ENCODE measurements around the gene ABTB2.

Gene ABTB2

GRCh38 chr11:34269694-34270245 is 88.0 kb downstream of the ABTB2 start:
- no peak overlapping the region for H3K27ac ChIP-seq (ENCODE audit: low read depth, low read length)
- peaks cover 4 to 5% of the 10 kb centered on the region in 2 donors for H3K4me1 ChIP-seq (ENCODE audit: control insufficient read depth in 1 of 2, insufficient read depth in 2 of 2, low read length in 2 of 2)
- no peaks in the 10 kb centered on the region for H3K9me3 ChIP-seq (ENCODE audit: control insufficient read depth in 1 of 2, low read length in 2 of 2)
- H3K9ac ChIP-seq (ENCODE audit: low read depth in 1 of 2, low read length in 2 of 2), result no peak overlapping the region
- H3K27me3 ChIP-seq (ENCODE audit: control insufficient read depth in 1 of 2, insufficient read depth in 2 of 2, low read length in 2 of 2), result no peaks in the 10 kb centered on the region
- no peak overlapping the region for H3K4me3 ChIP-seq (ENCODE audit: low read depth in 1 of 2, low read length in 2 of 2)
- no peaks in the 10 kb centered on the region for H3K36me3 ChIP-seq (ENCODE audit: control insufficient read depth in 1 of 2, insufficient read depth in 2 of 2, low read length in 2 of 2)

GRCh38 chr11:34268906-34269430 is 88.8 kb downstream of the ABTB2 start:
- no peaks in the 10 kb centered on the region for H3K36me3 ChIP-seq (ENCODE audit: control insufficient read depth in 1 of 2, insufficient read depth in 2 of 2, low read length in 2 of 2)
- H3K4me3 ChIP-seq (ENCODE audit: low read depth in 1 of 2, low read length in 2 of 2), result no peak overlapping the region
- H3K27me3 ChIP-seq (ENCODE audit: control insufficient read depth in 1 of 2, insufficient read depth in 2 of 2, low read length in 2 of 2), result no peaks in the 10 kb centered on the region
- H3K27ac ChIP-seq (ENCODE audit: low read depth, low read length), result no peak overlapping the region
- no peaks in the 10 kb centered on the region for H3K9me3 ChIP-seq (ENCODE audit: control insufficient read depth in 1 of 2, low read length in 2 of 2)
- peaks cover 4 to 12% of the 10 kb centered on the region in 2 donors for H3K4me1 ChIP-seq (ENCODE audit: control insufficient read depth in 1 of 2, insufficient read depth in 2 of 2, low read length in 2 of 2)
- no peak overlapping the region for H3K9ac ChIP-seq (ENCODE audit: low read depth in 1 of 2, low read length in 2 of 2)

GRCh38 chr11:34267417-34267816 is 90.4 kb downstream of the ABTB2 start:
- H3K4me1 ChIP-seq (ENCODE audit: control insufficient read depth in 1 of 2, insufficient read depth in 2 of 2, low read length in 2 of 2), result peaks cover 14 to 27% of the 10 kb centered on the region in 2 donors
- H3K9ac ChIP-seq (ENCODE audit: low read depth in 1 of 2, low read length in 2 of 2), result no peak overlapping the region
- no peak overlapping the region for H3K4me3 ChIP-seq (ENCODE audit: low read depth in 1 of 2, low read length in 2 of 2)
- H3K27ac ChIP-seq (ENCODE audit: low read depth, low read length), result no peak overlapping the region
- H3K27me3 ChIP-seq (ENCODE audit: control insufficient read depth in 1 of 2, insufficient read depth in 2 of 2, low read length in 2 of 2), result no peaks in the 10 kb centered on the region
- H3K9me3 ChIP-seq (ENCODE audit: control insufficient read depth in 1 of 2, low read length in 2 of 2), result no peaks in the 10 kb centered on the region
- no peaks in the 10 kb centered on the region for H3K36me3 ChIP-seq (ENCODE audit: control insufficient read depth in 1 of 2, insufficient read depth in 2 of 2, low read length in 2 of 2)

GRCh38 chr11:34267013-34267412 is 90.8 kb downstream of the ABTB2 start:
- H3K36me3 ChIP-seq (ENCODE audit: control insufficient read depth in 1 of 2, insufficient read depth in 2 of 2, low read length in 2 of 2), result no peaks in the 10 kb centered on the region
- H3K9ac ChIP-seq (ENCODE audit: low read depth in 1 of 2, low read length in 2 of 2), result no peak overlapping the region
- peaks cover 14 to 29% of the 10 kb centered on the region in 2 donors for H3K4me1 ChIP-seq (ENCODE audit: control insufficient read depth in 1 of 2, insufficient read depth in 2 of 2, low read length in 2 of 2)
- no peak overlapping the region for H3K4me3 ChIP-seq (ENCODE audit: low read depth in 1 of 2, low read length in 2 of 2)
- H3K27me3 ChIP-seq (ENCODE audit: control insufficient read depth in 1 of 2, insufficient read depth in 2 of 2, low read length in 2 of 2), result no peaks in the 10 kb centered on the region
- no peaks in the 10 kb centered on the region for H3K9me3 ChIP-seq (ENCODE audit: control insufficient read depth in 1 of 2, low read length in 2 of 2)
- no peak overlapping the region for H3K27ac ChIP-seq (ENCODE audit: low read depth, low read length)

GRCh38 chr11:34266090-34266912 is 91.5 kb downstream of the ABTB2 start:
- no peak overlapping the region for H3K4me3 ChIP-seq (ENCODE audit: low read depth in 1 of 2, low read length in 2 of 2)
- no peak overlapping the region for H3K27ac ChIP-seq (ENCODE audit: low read depth, low read length)
- H3K9me3 ChIP-seq (ENCODE audit: control insufficient read depth in 1 of 2, low read length in 2 of 2), result no peaks in the 10 kb centered on the region
- no peak overlapping the region for H3K9ac ChIP-seq (ENCODE audit: low read depth in 1 of 2, low read length in 2 of 2)
- peaks cover 14 to 29% of the 10 kb centered on the region in 2 donors for H3K4me1 ChIP-seq (ENCODE audit: control insufficient read depth in 1 of 2, insufficient read depth in 2 of 2, low read length in 2 of 2)
- no peaks in the 10 kb centered on the region for H3K36me3 ChIP-seq (ENCODE audit: control insufficient read depth in 1 of 2, insufficient read depth in 2 of 2, low read length in 2 of 2)
- H3K27me3 ChIP-seq (ENCODE audit: control insufficient read depth in 1 of 2, insufficient read depth in 2 of 2, low read length in 2 of 2), result no peaks in the 10 kb centered on the region

- H3K4me3 ChIP-seq (ENCODE audit: low read depth in 1 of 2, low read length in 2 of 2), result no peak overlapping the region
- H3K27ac ChIP-seq (ENCODE audit: low read depth, low read length), result no peak overlapping the region
- H3K36me3 ChIP-seq (ENCODE audit: control insufficient read depth in 1 of 2, insufficient read depth in 2 of 2, low read length in 2 of 2), result no peaks in the 10 kb centered on the region
- H3K9ac ChIP-seq (ENCODE audit: low read depth in 1 of 2, low read length in 2 of 2), result no peak overlapping the region
- H3K27me3 ChIP-seq (ENCODE audit: control insufficient read depth in 1 of 2, insufficient read depth in 2 of 2, low read length in 2 of 2), result no peaks in the 10 kb centered on the region
- peaks cover 14 to 29% of the 10 kb centered on the region in 2 donors for H3K4me1 ChIP-seq (ENCODE audit: control insufficient read depth in 1 of 2, insufficient read depth in 2 of 2, low read length in 2 of 2)
- no peaks in the 10 kb centered on the region for H3K9me3 ChIP-seq (ENCODE audit: control insufficient read depth in 1 of 2, low read length in 2 of 2)
Observed at GRCh38 chr11:34264303-34265110, 93.3 kb downstream of the ABTB2 start.

- Histone ChIP-seq H3K4me1 (ENCODE audit: control insufficient read depth in 1 of 2, insufficient read depth in 2 of 2, low read length in 2 of 2) (peaks cover 14 to 31% of the 10 kb centered on the region in 2 donors), H3K9me3 (ENCODE audit: control insufficient read depth in 1 of 2, low read length in 2 of 2) (no peaks in the 10 kb centered on the region)
Observed at GRCh38 chr11:34263441-34264091, 94.2 kb downstream of the ABTB2 start.

GRCh38 chr11:34262531-34263081 is 95.2 kb downstream of the ABTB2 start:
- H3K4me3 ChIP-seq (ENCODE audit: low read depth in 1 of 2, low read length in 2 of 2), result no peak overlapping the region

More at GRCh38 chr11:34263441-34264091, 94.2 kb downstream of the ABTB2 start:
- H3K4me3 ChIP-seq (ENCODE audit: low read depth in 1 of 2, low read length in 2 of 2), result no peak overlapping the region
- no peaks in the 10 kb centered on the region for H3K36me3 ChIP-seq (ENCODE audit: control insufficient read depth in 1 of 2, insufficient read depth in 2 of 2, low read length in 2 of 2)
- no peaks in the 10 kb centered on the region for H3K27me3 ChIP-seq (ENCODE audit: control insufficient read depth in 1 of 2, insufficient read depth in 2 of 2, low read length in 2 of 2)
- peak overlapping the region; percentile 30 for H3K27ac ChIP-seq (ENCODE audit: low read depth, low read length)
- H3K9ac ChIP-seq (ENCODE audit: low read depth in 1 of 2, low read length in 2 of 2), result no peak overlapping the region

GRCh38 chr11:34261820-34262219 is 96.0 kb downstream of the ABTB2 start:
- Histone ChIP-seq H3K4me1 (ENCODE audit: control insufficient read depth in 1 of 2, insufficient read depth in 2 of 2, low read length in 2 of 2) (peaks cover 10 to 31% of the 10 kb centered on the region in 2 donors), H3K27me3 (ENCODE audit: control insufficient read depth in 1 of 2, insufficient read depth in 2 of 2, low read length in 2 of 2) (no peaks in the 10 kb centered on the region), H3K36me3 (ENCODE audit: control insufficient read depth in 1 of 2, insufficient read depth in 2 of 2, low read length in 2 of 2) (no peaks in the 10 kb centered on the region), H3K9ac (ENCODE audit: low read depth in 1 of 2, low read length in 2 of 2) (no peak overlapping the region), H3K9me3 (ENCODE audit: control insufficient read depth in 1 of 2, low read length in 2 of 2) (no peaks in the 10 kb centered on the region), H3K4me3 (ENCODE audit: low read depth in 1 of 2, low read length in 2 of 2) (no peak overlapping the region), H3K27ac (ENCODE audit: low read depth, low read length) (no peak overlapping the region)

More at GRCh38 chr11:34262531-34263081, 95.2 kb downstream of the ABTB2 start:
- no peaks in the 10 kb centered on the region for H3K27me3 ChIP-seq (ENCODE audit: control insufficient read depth in 1 of 2, insufficient read depth in 2 of 2, low read length in 2 of 2)
- peaks cover 14 to 31% of the 10 kb centered on the region in 2 donors for H3K4me1 ChIP-seq (ENCODE audit: control insufficient read depth in 1 of 2, insufficient read depth in 2 of 2, low read length in 2 of 2)
- H3K27ac ChIP-seq (ENCODE audit: low read depth, low read length), result no peak overlapping the region
- no peak overlapping the region for H3K9ac ChIP-seq (ENCODE audit: low read depth in 1 of 2, low read length in 2 of 2)
- H3K9me3 ChIP-seq (ENCODE audit: control insufficient read depth in 1 of 2, low read length in 2 of 2), result no peaks in the 10 kb centered on the region
- H3K36me3 ChIP-seq (ENCODE audit: control insufficient read depth in 1 of 2, insufficient read depth in 2 of 2, low read length in 2 of 2), result no peaks in the 10 kb centered on the region
